ENCODE measurements around the gene GLI1.
"Not testable (repeated sequence)": the region's sequence is repeated elsewhere in the genome, so short reads cannot be mapped to it uniquely, and the experiment has no call there.

GLI1 gene

GRCh38 chr12:57459750-57460467 lies at the start of gene GLI1:
Gene GLI1, plus strand, starts transcription at chr12:57459785. Its CDS starts 3,907 bp downstream, at chr12:57463692.
- no peak for DNase-seq

DNA sequence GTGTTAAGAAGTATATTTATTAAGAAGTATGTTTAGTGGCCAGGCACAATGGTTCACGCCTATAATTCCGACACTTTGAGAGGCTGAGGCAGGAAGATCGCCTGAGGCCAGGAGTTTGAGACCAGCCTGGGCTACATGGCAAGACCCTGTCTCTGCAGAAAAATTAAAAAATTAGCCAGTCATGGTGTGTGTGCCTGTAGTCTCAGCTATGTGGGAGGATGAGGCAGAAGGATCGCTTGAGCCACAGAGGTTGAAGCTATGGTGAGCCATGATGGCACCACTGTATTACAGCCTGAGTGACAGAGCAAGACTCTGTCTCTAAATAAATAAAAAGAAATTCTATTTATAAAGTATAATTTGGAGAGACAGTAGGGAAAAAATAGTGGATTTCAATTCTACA lies 49.1 kb upstream of the GLI1 start:
- no peak for DNase-seq

GRCh38 chr12:57414160-57414559 lies 45.4 kb upstream of the GLI1 start:
- not testable (repeated sequence) for DNase-seq

DNA sequence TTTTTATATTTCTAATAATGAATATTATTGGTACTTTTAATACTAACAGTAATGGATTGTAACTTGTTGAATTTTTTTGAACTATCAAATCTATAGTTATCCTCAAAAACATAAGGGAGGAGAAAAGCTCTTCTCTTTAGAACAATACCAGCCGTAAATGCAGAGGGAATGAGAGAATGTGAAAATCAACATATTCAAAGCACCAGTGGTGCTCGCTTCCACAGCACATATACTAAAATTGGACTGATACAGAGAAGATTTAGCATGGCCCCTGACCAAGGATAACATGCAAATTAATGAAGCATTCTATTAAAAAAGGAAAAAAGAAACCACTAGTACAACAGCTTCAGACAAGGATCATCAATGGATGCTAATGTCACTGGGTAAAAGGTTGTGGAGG lies 44.5 kb upstream of the GLI1 start:
- no peak for DNase-seq

DNA sequence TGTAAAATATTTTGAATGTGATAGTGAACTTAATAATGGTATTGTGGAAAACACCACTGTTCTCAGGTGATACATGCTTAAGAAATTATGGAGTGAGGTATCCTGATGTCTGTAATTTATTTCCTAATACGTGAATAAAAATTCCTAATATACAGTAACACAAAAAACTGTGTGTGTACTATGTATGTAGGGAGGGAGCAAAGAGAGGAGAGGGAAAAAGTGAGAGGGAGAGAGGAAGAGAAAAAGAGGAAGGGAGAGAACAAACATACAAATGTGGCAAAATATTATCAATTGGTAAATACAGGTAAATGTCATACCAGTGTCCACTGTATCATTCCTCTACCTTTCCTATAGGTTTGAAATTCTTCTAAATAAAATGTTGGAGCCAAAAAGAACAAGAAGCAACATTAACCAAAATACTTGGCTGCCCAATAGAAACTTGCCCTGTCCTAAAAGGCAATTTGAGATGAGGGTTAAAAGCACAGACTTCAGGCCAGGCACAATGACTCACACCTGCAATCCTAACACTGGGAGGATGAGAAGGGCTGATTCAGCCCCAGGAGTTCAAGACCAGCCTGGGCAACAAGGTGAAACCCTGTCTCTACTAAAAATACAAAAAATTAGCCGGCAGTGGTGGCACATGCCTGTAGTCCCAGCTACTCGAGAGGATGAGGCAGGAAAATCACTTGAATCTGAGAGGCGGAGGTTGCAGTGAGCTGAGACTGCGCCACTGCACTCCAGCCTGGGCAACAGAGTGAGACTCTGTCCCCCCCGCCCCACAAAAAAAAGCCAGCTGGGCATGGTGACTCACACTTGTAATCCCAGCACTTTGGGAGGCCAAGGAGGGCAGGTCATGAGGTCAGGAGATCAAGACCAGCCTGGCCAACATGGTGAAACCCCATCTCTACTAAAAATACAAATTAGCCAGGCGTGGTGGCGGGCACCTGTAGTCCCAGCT lies 43.3 kb upstream of the GLI1 start:
- DNase-seq, result no peak

GRCh38 chr12:57418255-57418654 lies 41.3 kb upstream of the GLI1 start:
- DNase-seq, result no peak

- no peak for DNase-seq
Observed at GRCh38 chr12:57419495-57419894, 40.1 kb upstream of the GLI1 start.

DNA sequence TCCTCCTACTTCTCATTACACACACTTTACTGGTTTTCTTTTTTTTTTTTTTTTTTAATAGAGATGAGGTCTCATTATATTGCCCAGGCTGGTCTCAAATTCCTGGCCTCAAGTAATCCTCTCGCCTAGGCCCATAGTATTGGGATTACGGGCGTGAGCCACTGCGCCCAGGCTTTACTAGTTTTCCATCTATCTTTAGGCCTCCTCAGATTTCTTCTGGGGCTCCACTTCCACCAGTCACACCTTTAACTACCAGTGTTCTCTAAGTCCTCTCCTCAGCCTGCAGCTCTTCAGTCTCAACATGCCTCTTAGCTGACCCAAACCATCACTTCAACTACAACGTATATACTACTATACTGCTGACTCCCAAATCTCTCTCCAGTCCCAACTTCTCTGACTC lies 39.1 kb upstream of the GLI1 start:
- no peak for DNase-seq

- not testable (repeated sequence) for DNase-seq
Observed at GRCh38 chr12:57426948-57427347, 32.6 kb upstream of the GLI1 start.

DNA sequence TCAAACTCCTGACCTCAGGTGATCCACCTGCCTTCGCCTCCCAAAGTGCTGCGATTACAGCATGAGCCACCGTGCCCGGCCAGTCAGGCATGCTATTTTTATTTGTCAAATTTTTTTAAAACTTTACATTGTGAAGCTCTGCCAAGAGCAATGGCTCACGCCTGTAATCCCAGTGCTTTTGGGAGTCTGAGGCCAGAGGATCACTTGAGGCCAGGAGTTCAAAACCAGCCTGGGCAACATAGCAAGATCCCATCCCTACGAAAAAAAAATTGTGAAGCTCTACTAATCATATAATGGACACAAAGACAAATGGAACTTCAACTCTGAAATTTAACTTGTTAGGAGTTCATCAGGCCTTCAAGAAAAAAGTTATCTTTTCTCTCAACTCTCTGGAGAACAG lies 30.6 kb upstream of the GLI1 start:
- DNase-seq, result no peak

GRCh38 chr12:57429473-57430111 lies 30.0 kb upstream of the GLI1 start:
- no peak for DNase-seq

- DNase-seq, result no peak
Observed at GRCh38 chr12:57430112-57430930, 29.3 kb upstream of the GLI1 start.

DNA sequence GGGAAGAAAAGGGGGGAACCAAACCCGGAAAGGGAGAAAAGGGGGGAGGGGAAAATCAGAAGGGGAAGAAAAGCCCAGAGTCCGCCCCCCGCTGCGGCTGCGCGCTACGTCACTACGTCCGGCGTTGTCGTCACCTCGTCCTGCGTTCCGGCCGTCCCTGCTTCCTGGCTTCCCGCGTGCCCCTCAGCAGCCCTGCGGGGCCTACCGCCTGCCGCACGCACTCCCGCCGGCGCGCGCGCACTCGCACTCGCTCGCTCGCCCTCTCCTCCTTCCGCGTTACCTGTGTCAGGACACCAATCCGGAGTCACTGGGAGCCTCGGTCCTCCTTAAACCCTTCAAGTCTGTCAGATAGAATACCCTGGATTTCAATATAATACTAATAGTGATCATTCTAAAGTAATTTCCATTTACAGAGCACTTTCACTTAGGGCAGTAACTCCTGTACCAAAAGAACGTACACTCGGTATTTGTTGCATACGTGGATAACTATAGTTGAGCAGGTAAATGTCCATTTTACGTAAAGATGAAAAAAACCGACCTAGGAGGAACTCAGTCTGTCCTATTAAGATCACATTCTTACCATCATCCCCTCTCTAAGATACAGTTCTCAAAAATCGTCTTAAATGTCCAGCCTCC lies 28.5 kb upstream of the GLI1 start, which contains the start of gene R3HDM2:
Gene R3HDM2 (minus strand): TSS at position 113 of the 636 bp plus-strand sequence. CDS start 120,615 bp downstream, outside the sequence.
- peak; percentile 90 for DNase-seq

DNA sequence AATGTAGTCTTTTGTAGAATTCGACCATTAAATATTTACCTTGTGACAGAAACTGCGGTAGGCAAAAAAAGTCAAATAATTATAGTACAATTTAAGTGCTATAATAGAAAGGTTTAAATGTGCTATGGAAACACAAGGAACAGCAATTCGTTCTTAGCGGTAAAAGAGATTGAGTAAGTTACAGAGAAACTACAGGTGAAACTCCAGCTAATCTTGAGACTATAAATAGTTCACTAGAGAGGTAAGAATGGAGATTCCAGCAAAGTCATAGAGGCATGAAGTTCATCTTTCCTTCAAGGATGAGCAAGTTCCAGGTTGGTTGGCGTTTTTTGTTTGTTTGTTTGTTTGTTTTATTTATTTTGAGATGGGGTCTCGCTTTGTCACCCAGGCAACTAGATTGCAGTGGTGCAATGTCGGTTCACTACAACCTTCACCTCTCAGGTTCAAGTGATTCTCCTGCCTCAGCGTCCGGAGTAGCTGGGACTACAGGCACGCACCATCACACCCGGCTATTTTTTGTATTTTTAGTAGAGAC lies 27.9 kb upstream of the GLI1 start:
- DNase-seq, result no peak

GRCh38 chr12:57433370-57433769 lies 26.2 kb upstream of the GLI1 start:
- no peak for DNase-seq

DNA sequence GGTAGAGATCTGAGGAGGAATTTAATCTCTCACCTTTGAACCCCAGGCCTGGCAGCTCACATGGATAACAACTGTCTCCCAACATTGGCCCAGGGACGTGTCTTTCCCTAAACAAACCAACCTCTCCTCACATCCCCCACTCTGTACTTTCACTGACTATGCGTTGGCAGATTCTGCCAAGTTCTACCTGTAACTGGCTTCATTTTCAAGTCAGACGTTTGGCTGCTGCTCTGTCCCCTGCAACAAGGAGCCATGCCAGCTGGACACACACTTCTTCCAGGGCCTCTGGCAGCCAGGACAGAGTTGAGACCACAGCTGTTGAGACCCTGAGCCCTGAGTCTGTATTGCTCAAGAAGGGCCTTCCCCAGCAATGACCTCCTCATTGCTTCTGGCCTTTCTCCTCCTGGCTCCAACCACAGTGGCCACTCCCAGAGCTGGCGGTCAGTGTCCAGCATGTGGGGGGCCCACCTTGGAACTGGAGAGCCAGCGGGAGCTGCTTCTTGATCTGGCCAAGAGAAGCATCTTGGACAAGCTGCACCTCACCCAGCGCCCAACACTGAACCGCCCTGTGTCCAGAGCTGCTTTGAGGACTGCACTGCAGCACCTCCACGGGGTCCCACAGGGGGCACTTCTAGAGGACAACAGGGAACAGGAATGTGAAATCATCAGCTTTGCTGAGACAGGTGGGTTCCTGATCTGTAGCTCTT lies 24.9 kb upstream of the GLI1 start, which contains the start of gene INHBC:
Gene INHBC (plus strand): TSS at position 268 of the 707 bp plus-strand sequence. CDS start 103 bp downstream, at position 371.
- no peak for DNase-seq

GRCh38 chr12:57435293-57435692 lies 24.3 kb upstream of the GLI1 start:
- no peak for DNase-seq

DNA sequence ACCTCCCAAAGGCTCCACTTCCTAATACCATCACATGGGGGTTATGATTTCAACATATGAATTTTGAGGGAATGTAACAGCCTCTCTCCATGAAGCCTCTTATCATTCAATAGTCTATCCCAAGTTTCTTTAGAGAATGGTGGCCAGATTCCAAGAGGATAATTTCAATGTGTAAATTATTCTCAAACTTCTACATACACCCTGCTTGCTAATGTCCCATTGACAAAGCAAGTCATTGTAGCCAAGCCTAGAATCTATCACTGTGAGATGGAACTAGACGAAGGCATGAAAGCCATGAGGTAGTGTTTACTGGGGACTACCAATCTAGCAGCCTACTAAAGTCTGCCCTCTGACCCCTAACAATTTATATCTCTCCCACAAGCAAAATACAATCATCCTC lies 21.2 kb upstream of the GLI1 start:
- no peak for DNase-seq

DNA sequence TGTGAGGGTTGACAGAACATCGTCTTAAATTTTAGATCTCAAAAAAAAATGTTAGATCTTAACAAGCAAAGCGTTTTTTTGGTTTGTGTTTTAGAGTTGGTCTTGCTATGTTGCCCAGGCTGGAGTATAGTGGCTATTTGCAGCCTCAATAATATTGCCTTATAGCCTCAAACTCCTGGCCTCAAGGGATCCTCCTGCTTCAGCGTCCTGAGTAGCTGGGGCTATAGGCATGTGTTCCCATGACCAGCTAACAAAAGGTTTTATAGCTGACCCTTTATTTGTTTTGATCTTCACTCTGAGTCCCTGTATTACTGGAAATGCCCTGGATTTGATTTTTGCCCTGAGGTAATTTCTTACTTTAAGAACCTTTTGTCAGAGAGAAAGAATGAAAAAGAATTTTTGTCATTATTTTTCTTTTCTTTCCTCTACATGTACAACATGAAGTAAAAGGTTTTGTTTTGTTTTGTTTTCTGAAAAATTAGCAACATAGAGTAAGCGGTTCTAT lies 19.8 kb upstream of the GLI1 start:
- DNase-seq, result no peak

- DNase-seq, result not testable (repeated sequence)
Observed at GRCh38 chr12:57441393-57441792, 18.2 kb upstream of the GLI1 start.

Data from SHP77 treated with DMSO at 0.1 percent for 48 hours (cell line).